ENCODE data around the gene TADA1. TPM values are rescaled to one million over a fixed set of nuclear protein-coding genes. Genes with fewer than 3 reads are reported as not detected.

Gene TADA1
- total RNA-seq, 1 experiment from 2014 or later: 12.4 TPM

DNA sequence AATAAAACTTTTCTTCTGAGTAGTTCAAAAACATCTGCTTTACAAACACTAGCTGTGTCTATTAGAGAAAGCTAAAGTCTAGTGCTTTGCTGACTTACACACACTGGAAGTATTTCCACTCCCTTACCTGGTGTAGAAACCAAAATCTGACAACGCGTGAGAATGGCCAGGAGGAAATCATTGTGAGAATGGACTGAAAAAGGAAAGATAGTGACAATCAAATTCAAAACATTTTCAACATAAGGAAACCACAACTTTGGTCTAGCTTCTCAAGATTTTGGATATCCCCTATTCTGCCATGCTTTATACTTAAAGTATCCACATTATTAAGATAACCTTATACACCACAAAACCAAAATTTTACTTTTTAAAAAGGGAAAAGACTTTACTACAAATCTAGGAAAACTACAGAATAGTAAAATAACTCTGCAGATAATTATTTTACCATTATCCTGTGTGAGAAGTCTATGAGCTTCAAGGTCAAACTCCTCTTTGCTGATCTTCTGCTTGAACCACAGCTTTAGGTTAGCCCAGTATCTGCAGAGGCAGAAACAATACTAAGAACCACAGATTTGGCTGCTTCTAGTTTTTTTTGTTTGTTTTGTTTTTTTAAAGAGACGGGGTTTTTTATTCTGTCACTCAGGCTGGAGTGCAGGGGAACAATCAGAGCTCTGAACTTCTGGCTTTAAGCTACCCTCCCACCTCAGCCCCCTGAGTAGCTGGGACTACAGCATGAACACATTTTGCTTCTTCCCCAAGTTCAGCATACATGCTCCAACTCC, 6.6 kb downstream of the TADA1 start:
- peaks cover 50% of the 10 kb centered on the region for H3K79me2 ChIP-seq (ENCODE audit: low read length)
- H3K4me2 ChIP-seq (ENCODE audit: low read length): no peak overlapping the region
- no peak overlapping the region for H3K9ac ChIP-seq (ENCODE audit: low read length)
- H3K4me3 ChIP-seq (ENCODE audit: low read length): no peak overlapping the region
- ChIA-PET CTCF (no interaction called here), POLR2A (ENCODE audit: unreplicated experiment) (no interaction called here)
- no peaks in the 10 kb centered on the region for H3K9me3 ChIP-seq (ENCODE audit: low read length)
- no peak for TF ChIP-seq EZH2 (IDR thresholded peaks at IDR 0.05; ENCODE audit: low read length, unreplicated experiment)
- no peak for TF ChIP-seq EZH2phosphoT487 (IDR thresholded peaks at IDR 0.05; ENCODE audit: borderline replicate concordance, low read length)
- TF ChIP-seq, protein P1, sequence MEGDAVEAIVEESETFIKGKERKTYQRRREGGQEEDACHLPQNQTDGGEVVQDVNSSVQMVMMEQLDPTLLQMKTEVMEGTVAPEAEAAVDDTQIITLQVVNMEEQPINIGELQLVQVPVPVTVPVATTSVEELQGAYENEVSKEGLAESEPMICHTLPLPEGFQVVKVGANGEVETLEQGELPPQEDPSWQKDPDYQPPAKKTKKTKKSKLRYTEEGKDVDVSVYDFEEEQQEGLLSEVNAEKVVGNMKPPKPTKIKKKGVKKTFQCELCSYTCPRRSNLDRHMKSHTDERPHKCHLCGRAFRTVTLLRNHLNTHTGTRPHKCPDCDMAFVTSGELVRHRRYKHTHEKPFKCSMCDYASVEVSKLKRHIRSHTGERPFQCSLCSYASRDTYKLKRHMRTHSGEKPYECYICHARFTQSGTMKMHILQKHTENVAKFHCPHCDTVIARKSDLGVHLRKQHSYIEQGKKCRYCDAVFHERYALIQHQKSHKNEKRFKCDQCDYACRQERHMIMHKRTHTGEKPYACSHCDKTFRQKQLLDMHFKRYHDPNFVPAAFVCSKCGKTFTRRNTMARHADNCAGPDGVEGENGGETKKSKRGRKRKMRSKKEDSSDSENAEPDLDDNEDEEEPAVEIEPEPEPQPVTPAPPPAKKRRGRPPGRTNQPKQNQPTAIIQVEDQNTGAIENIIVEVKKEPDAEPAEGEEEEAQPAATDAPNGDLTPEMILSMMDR (conservative IDR thresholded peaks at IDR 0.05; ENCODE audit: low read depth, low read length): no peak
- no TSS peak for BruUV-seq (replicated peaks)
- no peaks in the 10 kb centered on the region for H3K9me2 ChIP-seq (replicated peaks; ENCODE audit: low read length)
- no peaks in the 10 kb centered on the region for H3F3A ChIP-seq (ENCODE audit: low read length, unreplicated experiment)
- DNase-seq: no peak
- 0 out of 2 replicates have a peak, but pooled peaks cover 10% of the 10 kb centered on the region for H3K4me1 ChIP-seq (ENCODE audit: insufficient read depth, low read length)
- H2AFZ ChIP-seq (ENCODE audit: low read length): no peak overlapping the region
- peaks cover 25% of the 10 kb centered on the region; the same call in 1 of the 2 replicates for H3K36me3 ChIP-seq (ENCODE audit: low read depth, low read length)
- H3K27me3 ChIP-seq (ENCODE audit: low read length): no peaks in the 10 kb centered on the region
- ATAC-seq: no peak
- peaks cover 25% of the 10 kb centered on the region; the same call in 1 of the 2 replicates for H4K20me1 ChIP-seq (ENCODE audit: low read length)
- H3K27ac ChIP-seq (ENCODE audit: low read length): no peak overlapping the region
- intact Hi-C loops (cut with micrococcal nuclease): no loop called here

DNA sequence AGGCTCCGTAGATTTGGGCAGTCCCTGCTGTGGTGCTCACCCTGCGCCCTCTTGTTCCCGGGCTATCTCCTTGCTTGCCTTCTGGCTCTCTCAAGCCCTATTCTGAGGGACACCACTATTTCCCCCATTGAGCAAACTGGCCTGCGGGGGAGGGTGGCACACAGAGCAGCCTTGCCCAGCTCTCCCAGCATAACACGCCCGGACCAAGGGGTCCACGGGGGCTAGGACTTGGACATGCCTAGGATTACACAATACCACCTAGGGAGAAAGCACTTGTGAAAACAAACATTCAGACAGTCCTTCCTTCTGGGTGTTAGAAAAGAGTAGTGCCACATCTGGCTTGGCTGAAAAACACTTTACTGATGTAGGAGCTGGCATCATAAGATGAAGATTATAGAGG, 7.4 kb downstream of the TADA1 start:
- ATAC-seq: no peak
- TF ChIP-seq, protein P1 (conservative IDR thresholded peaks at IDR 0.05; ENCODE audit: low read depth, low read length): no peak
- TF ChIP-seq EZH2 (IDR thresholded peaks at IDR 0.05; ENCODE audit: low read length, unreplicated experiment): no peak
- TF ChIP-seq EZH2phosphoT487 (IDR thresholded peaks at IDR 0.05; ENCODE audit: borderline replicate concordance, low read length): no peak
- BruUV-seq (replicated peaks): no TSS peak
- Histone ChIP-seq H2AFZ (ENCODE audit: low read length) (no peak overlapping the region), H3K27me3 (ENCODE audit: low read length) (no peaks in the 10 kb centered on the region), H3K9me3 (ENCODE audit: low read length) (no peaks in the 10 kb centered on the region), H3K36me3 (ENCODE audit: low read depth, low read length) (peaks cover 32% of the 10 kb centered on the region), H3K4me2 (ENCODE audit: low read length) (no peak overlapping the region), H3K4me1 (ENCODE audit: insufficient read depth, low read length) (0 out of 2 replicates have a peak, but pooled peaks cover 7% of the 10 kb centered on the region), H3K4me3 (ENCODE audit: low read length) (no peak overlapping the region), H3K9me2 (replicated peaks; ENCODE audit: low read length) (no peaks in the 10 kb centered on the region), H3F3A (ENCODE audit: low read length, unreplicated experiment) (no peaks in the 10 kb centered on the region), H3K79me2 (ENCODE audit: low read length) (peaks cover 41% of the 10 kb centered on the region), H3K9ac (ENCODE audit: low read length) (no peak overlapping the region), H3K27ac (ENCODE audit: low read length) (no peak overlapping the region), H4K20me1 (ENCODE audit: low read length) (peaks cover 23% of the 10 kb centered on the region; the same call in 1 of the 2 replicates)
- POLR2A ChIA-PET (ENCODE audit: unreplicated experiment): no interaction called here
- CTCF ChIA-PET: no interaction called here
- intact Hi-C loops (cut with micrococcal nuclease): no loop called here
- DNase-seq: no peak

DNA sequence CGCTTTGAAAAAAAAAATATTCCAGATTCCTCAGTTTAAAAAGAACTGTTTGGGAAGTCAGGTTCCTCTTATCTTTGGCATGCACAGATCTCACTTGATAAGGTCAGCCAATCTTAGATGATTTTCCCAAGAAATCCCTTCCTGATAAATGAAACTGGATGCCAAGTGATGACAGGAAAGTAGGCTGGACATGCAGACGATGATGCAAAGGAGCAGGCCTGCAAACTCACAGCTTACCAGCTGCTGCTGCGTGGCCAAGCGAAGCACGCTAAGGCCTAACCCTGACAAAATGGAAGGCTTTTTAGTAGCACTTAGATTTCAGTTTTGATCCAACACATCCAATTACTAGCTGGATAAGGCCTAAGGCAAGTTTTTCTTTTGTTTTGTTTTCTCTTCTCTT, 10.1 kb downstream of the TADA1 start:
- peaks cover 14% of the 10 kb centered on the region for H3K79me2 ChIP-seq (ENCODE audit: low read length)

More for the DNA sequence above, 10.1 kb downstream of the TADA1 start:
- ChIA-PET POLR2A (ENCODE audit: unreplicated experiment) (no interaction called here), CTCF (no interaction called here)
- no peaks in the 10 kb centered on the region for H3K9me3 ChIP-seq (ENCODE audit: low read length)
- no peak overlapping the region for H3K4me2 ChIP-seq (ENCODE audit: low read length)
- H4K20me1 ChIP-seq (ENCODE audit: low read length): peaks cover 11% of the 10 kb centered on the region; the same call in 1 of the 2 replicates
- no peak for ATAC-seq
- no peaks in the 10 kb centered on the region for H3F3A ChIP-seq (ENCODE audit: low read length, unreplicated experiment)
- no peak overlapping the region for H2AFZ ChIP-seq (ENCODE audit: low read length)
- no peak overlapping the region for H3K27ac ChIP-seq (ENCODE audit: low read length)
- intact Hi-C loops (cut with micrococcal nuclease): no loop called here
- no TSS peak for BruUV-seq (replicated peaks)
- peaks cover 57% of the 10 kb centered on the region for H3K36me3 ChIP-seq (ENCODE audit: low read depth, low read length)
- TF ChIP-seq EZH2phosphoT487 (IDR thresholded peaks at IDR 0.05; ENCODE audit: borderline replicate concordance, low read length) (no peak), EZH2 (IDR thresholded peaks at IDR 0.05; ENCODE audit: low read length, unreplicated experiment) (no peak)
- TF ChIP-seq, protein P1 (conservative IDR thresholded peaks at IDR 0.05; ENCODE audit: low read depth, low read length): no peak
- no peaks in the 10 kb centered on the region for H3K4me1 ChIP-seq (ENCODE audit: insufficient read depth, low read length)
- no peaks in the 10 kb centered on the region for H3K9me2 ChIP-seq (replicated peaks; ENCODE audit: low read length)
- DNase-seq: no peak
- no peak overlapping the region for H3K9ac ChIP-seq (ENCODE audit: low read length)
- H3K27me3 ChIP-seq (ENCODE audit: low read length): no peaks in the 10 kb centered on the region
- H3K4me3 ChIP-seq (ENCODE audit: low read length): no peak overlapping the region
